ENCODE results near the gene OSGIN1.

Gene OSGIN1

GRCh38 chr16:84013787-84014569, 60.9 kb downstream of the OSGIN1 start:
- peak; percentile 67 for TF ChIP-seq SP3 (tag by site-specific recombination; IDR thresholded peaks at IDR 0.05)
- peak; percentile 90 for TF ChIP-seq KLF9 (tag by site-specific recombination; IDR thresholded peaks at IDR 0.05; ENCODE audit: low read depth)
- no peak for TF ChIP-seq ZSCAN4 (tag by site-specific recombination; IDR thresholded peaks at IDR 0.05)
- TF ChIP-seq SP2 (tag by site-specific recombination; IDR thresholded peaks at IDR 0.05) = peak; percentile 62
- TF ChIP-seq ZNF658 (tag by site-specific recombination; IDR thresholded peaks at IDR 0.05) = no peak
- peak; percentile 96 for TF ChIP-seq KLF1 (tag by site-specific recombination; IDR thresholded peaks at IDR 0.05)
- peak; percentile 58; the same call in 1 of the 2 replicates for TF ChIP-seq KLF10 (tag by site-specific recombination; IDR thresholded peaks at IDR 0.05)
- H3K36me3 ChIP-seq (ENCODE audit: control insufficient read depth in 2 of 2, insufficient read depth in 1 of 2, low read length in 2 of 2) = no peaks in the 10 kb centered on the region
- CTCF ChIA-PET = interaction anchor here (0.6 to 1.8 kb wide), 15 partner anchors 13 to 588 kb away, joined by 3 to 10 read pairs (median 4); no protein-coding TSS in a partner anchor
- POLR2A ChIA-PET = interaction anchor here (0.6 to 1.5 kb wide), 10 partner anchors 8 to 206 kb away, joined by 3 to 13 read pairs (median 4); partner anchors contain the start of genes HSBP1, MBTPS1 and SLC38A8
- H3K4me1 ChIP-seq (ENCODE audit: control insufficient read depth, insufficient read depth, low read length) = no peaks in the 10 kb centered on the region
- no peak overlapping the region for H3K27ac ChIP-seq (ENCODE audit: extremely low read depth, low read depth, low read length)
- no peak overlapping the region for H3K4me3 ChIP-seq (ENCODE audit: low read depth, low read length)
- H3K9me3 ChIP-seq (ENCODE audit: control insufficient read depth, insufficient read depth, low read depth, low read length) = no peaks in the 10 kb centered on the region

GRCh38 chr16:84014570-84015327, 61.7 kb downstream of the OSGIN1 start:
- no peak overlapping the region for H3K27ac ChIP-seq (ENCODE audit: extremely low read depth, low read depth, low read length)
- H3K4me1 ChIP-seq (ENCODE audit: control insufficient read depth, insufficient read depth, low read length) = no peaks in the 10 kb centered on the region
- no peak overlapping the region for H3K4me3 ChIP-seq (ENCODE audit: low read depth, low read length)
- TF ChIP-seq ZNF341 (tag by site-specific recombination; IDR thresholded peaks at IDR 0.05; ENCODE audit: low read depth) (peak; percentile 96), PRDM10 (tag by site-specific recombination; IDR thresholded peaks at IDR 0.05) (0 out of 2 replicates have a peak, but pooled peaks have one; percentile 2), ZNF473 (tag by site-specific recombination; IDR thresholded peaks at IDR 0.05) (no peak), ZNF292 (tag by site-specific recombination; IDR thresholded peaks at IDR 0.05; ENCODE audit: borderline replicate concordance, low read depth) (no peak), ZFHX2 (tag by site-specific recombination; conservative IDR thresholded peaks at IDR 0.05) (0 out of 2 replicates have a peak, but pooled peaks have one; percentile 11)
- CTCF ChIA-PET = interaction anchor here (0.6 to 1.8 kb wide), 12 partner anchors 11 to 88 kb away, joined by 3 to 10 read pairs (median 4); no protein-coding TSS in a partner anchor
- POLR2A ChIA-PET = interaction anchor here (0.6 to 1.5 kb wide), 8 partner anchors 9 to 207 kb away, joined by 3 to 13 read pairs (median 4); partner anchors contain the start of genes HSBP1, MBTPS1 and SLC38A8
- H3K36me3 ChIP-seq (ENCODE audit: control insufficient read depth in 2 of 2, insufficient read depth in 1 of 2, low read length in 2 of 2) = no peaks in the 10 kb centered on the region
- H3K9me3 ChIP-seq (ENCODE audit: control insufficient read depth, insufficient read depth, low read depth, low read length) = no peaks in the 10 kb centered on the region

GRCh38 chr16:84015399-84015798, 62.4 kb downstream of the OSGIN1 start:
- no peaks in the 10 kb centered on the region for H3K36me3 ChIP-seq (ENCODE audit: control insufficient read depth in 2 of 2, insufficient read depth in 1 of 2, low read length in 2 of 2)
- no peak overlapping the region for H3K27ac ChIP-seq (ENCODE audit: extremely low read depth, low read depth, low read length)
- CTCF ChIA-PET = interaction anchor here (1.6 kb wide), 1 partner anchor 28 kb away, joined by 4 read pairs; no protein-coding TSS in a partner anchor
- no peaks in the 10 kb centered on the region for H3K9me3 ChIP-seq (ENCODE audit: control insufficient read depth, insufficient read depth, low read depth, low read length)
- POLR2A ChIA-PET = no interaction called here
- no peak overlapping the region for H3K4me3 ChIP-seq (ENCODE audit: low read depth, low read length)
- no peaks in the 10 kb centered on the region for H3K4me1 ChIP-seq (ENCODE audit: control insufficient read depth, insufficient read depth, low read length)
- TF ChIP-seq ZNF529 (tag by site-specific recombination; IDR thresholded peaks at IDR 0.05; ENCODE audit: insufficient replicate concordance) (no peak), ZNF433 (tag by site-specific recombination; IDR thresholded peaks at IDR 0.05; ENCODE audit: low read depth) (no peak), EGR2 (tag by site-specific recombination; IDR thresholded peaks at IDR 0.05; ENCODE audit: low read depth) (no peak), ZBTB7A (tag by site-specific recombination; IDR thresholded peaks at IDR 0.05; ENCODE audit: low read depth) (no peak), ZNF513 (tag by site-specific recombination; IDR thresholded peaks at IDR 0.05) (no peak), ZNF561 (tag by site-specific recombination; IDR thresholded peaks at IDR 0.05; ENCODE audit: borderline replicate concordance) (no peak), ZBTB21 (tag by site-specific recombination; IDR thresholded peaks at IDR 0.05) (no peak), ZNF580 (tag by site-specific recombination; IDR thresholded peaks at IDR 0.05) (no peak)
